ENCODE measurements around the gene HSDL2.

DNA sequence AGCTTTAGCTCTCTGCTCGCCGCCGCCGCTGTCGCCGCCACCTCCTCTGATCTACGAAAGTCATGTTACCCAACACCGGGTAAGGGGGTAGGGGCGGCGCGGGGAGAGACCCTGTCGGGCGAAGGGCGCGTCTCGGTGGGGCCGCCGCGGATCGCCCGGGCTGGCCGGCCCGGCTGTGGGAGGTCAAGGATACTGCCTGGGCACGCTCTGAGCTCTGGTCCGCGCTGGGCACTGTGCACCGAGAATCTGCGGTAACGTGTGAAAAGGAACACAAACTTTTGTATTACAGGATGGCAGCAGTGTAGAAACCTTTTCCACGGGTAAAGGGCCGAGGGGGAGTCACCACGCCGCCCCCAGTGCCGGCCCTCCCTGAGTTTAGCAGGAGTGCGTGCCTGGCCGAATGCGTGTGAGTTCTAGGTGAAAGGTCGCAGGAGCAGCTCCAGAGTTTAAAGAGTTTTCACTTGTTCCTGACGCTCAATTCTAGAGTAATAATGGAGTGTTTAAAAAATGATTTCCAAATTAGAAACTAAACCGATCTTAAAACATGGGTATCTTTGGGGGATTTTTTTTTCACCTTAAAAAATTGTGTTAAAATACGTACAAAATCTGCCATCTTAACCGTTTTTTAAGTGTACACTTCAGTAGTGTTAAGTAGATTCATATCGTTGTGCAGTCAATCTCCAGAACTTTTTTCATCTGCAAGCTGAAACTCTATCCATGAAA is at the start of gene HSDL2:
- no peak for TF ChIP-seq CTCF (IDR thresholded peaks at IDR 0.05; ENCODE audit: low read length)
- no peak for TF ChIP-seq EZH2 (IDR thresholded peaks at IDR 0.05; ENCODE audit: borderline replicate concordance, low read length)
